D721Med (cell line): ENCODE measurements around the gene TMEM121B.
"Not testable (repeated sequence)": the region's sequence is repeated elsewhere in the genome, so short reads cannot be mapped to it uniquely, and the experiment has no call there.

Source experiments
- DNase-seq: peaks from one replicate; pipeline ENCODE4 v3.0.0; 2011; ENCODE audit warnings: low spot score; ENCODE audit not compliant: insufficient read length
- FAIRE-seq: peaks from 2 replicates; lab custom pipeline; 2011; peaks lifted over from hg19 to GRCh38; lab: Jason Lieb, UNC
- CTCF ChIP-seq: IDR thresholded peaks from 2 replicates; pipeline ENCODE4 v1.5.1; 2012; ENCODE audit warnings: mild to moderate bottlenecking, control low read depth; ENCODE audit not compliant: insufficient read depth; ENCODE audit errors: missing control alignments

The TMEM121B gene

GRCh38 chr22:17149076-17149815, 28.1 kb upstream of the TMEM121B start:
- DNase-seq (no peak), FAIRE-seq (no peak)
- TF ChIP-seq CTCF = no peak

- not testable (repeated sequence) for FAIRE-seq, DNase-seq
Measured at GRCh38 chr22:17147458-17147857, 26.3 kb upstream of the TMEM121B start.

GRCh38 chr22:17145021-17145680, 24.0 kb upstream of the TMEM121B start:
- DNase-seq (no peak), FAIRE-seq (no peak)
- TF ChIP-seq CTCF = no peak

- no peak for TF ChIP-seq CTCF
- FAIRE-seq (no peak), DNase-seq (no peak)
Measured at GRCh38 chr22:17143826-17144225, 22.7 kb upstream of the TMEM121B start.

GRCh38 chr22:17143101-17143500, 21.9 kb upstream of the TMEM121B start:
- DNase-seq (no peak), FAIRE-seq (no peak)
- TF ChIP-seq CTCF = no peak

- FAIRE-seq (no peak), DNase-seq (no peak)
- TF ChIP-seq CTCF = no peak
Measured at GRCh38 chr22:17140826-17141766, 19.9 kb upstream of the TMEM121B start.

GRCh38 chr22:17140022-17140421, 18.9 kb upstream of the TMEM121B start:
- FAIRE-seq = no peak
- DNase-seq = no peak
- no peak for TF ChIP-seq CTCF
